ENCODE measurements around the gene CNGA2.

CNGA2 gene

GRCh38 chrX:151699746-151700145 is 34.8 kb upstream of the CNGA2 start:
- Histone ChIP-seq H3K9me3 (ENCODE audit: control insufficient read depth, low read length) (no peaks in the 10 kb centered on the region), H3K4me1 (ENCODE audit: control insufficient read depth, insufficient read depth, low read length, poor library complexity, severe bottlenecking) (no peaks in the 10 kb centered on the region), H3K4me3 (ENCODE audit: extremely low read depth, insufficient read depth, low read length, poor library complexity, severe bottlenecking) (no peak overlapping the region), H3K27ac (ENCODE audit: low read depth, low read length, severe bottlenecking) (no peak overlapping the region), H3K36me3 (ENCODE audit: control insufficient read depth, insufficient read depth, low read length) (no peaks in the 10 kb centered on the region)
- WGBS, 2 experiments (ENCODE audit: insufficient coverage in 2 of 2) = 93% methylated on average over 2 of the region's 9 CpGs; no CpG with 5 or more reads in 1 of the 2 experiments

GRCh38 chrX:151700581-151700980 is 34.0 kb upstream of the CNGA2 start:
- no peaks in the 10 kb centered on the region for H3K9me3 ChIP-seq (ENCODE audit: control insufficient read depth, low read length)
- no peak overlapping the region for H3K27ac ChIP-seq (ENCODE audit: low read depth, low read length, severe bottlenecking)
- H3K4me1 ChIP-seq (ENCODE audit: control insufficient read depth, insufficient read depth, low read length, poor library complexity, severe bottlenecking) = no peaks in the 10 kb centered on the region
- no peaks in the 10 kb centered on the region for H3K36me3 ChIP-seq (ENCODE audit: control insufficient read depth, insufficient read depth, low read length)
- 93% methylated on average over 3 to 8 of the region's 16 CpGs for WGBS, 2 experiments (ENCODE audit: insufficient coverage in 2 of 2)
- H3K4me3 ChIP-seq (ENCODE audit: extremely low read depth, insufficient read depth, low read length, poor library complexity, severe bottlenecking) = no peak overlapping the region

DNA sequence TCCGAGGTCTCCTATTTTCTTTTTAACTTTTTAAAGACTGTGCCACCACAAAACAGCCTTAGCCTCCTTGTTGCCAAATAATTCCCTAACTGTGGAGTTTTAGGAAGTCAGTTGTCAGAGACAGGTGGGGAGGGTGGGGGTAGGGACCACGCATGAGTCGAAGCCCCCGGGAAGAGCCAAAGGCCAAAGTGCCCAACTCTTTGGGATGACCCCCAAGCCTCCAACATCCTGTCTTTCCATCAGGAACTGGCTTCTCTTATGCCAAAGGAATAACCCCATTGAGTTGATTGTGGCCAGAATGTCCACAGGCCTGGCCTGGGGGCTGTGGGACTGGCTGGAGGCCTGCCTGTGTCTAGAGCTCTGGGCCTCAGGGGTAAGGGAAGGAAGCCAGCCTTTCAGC is 33.5 kb upstream of the CNGA2 start:
- no peaks in the 10 kb centered on the region for H3K4me1 ChIP-seq (ENCODE audit: control insufficient read depth, insufficient read depth, low read length, poor library complexity, severe bottlenecking)
- no CpG with 5 or more reads among the region's 4 CpGs for WGBS, 2 experiments (ENCODE audit: insufficient coverage in 2 of 2)
- H3K9me3 ChIP-seq (ENCODE audit: control insufficient read depth, low read length) = no peaks in the 10 kb centered on the region
- H3K27ac ChIP-seq (ENCODE audit: low read depth, low read length, severe bottlenecking) = no peak overlapping the region
- no peak overlapping the region for H3K4me3 ChIP-seq (ENCODE audit: extremely low read depth, insufficient read depth, low read length, poor library complexity, severe bottlenecking)
- H3K36me3 ChIP-seq (ENCODE audit: control insufficient read depth, insufficient read depth, low read length) = no peaks in the 10 kb centered on the region

- Histone ChIP-seq H3K9me3 (ENCODE audit: control insufficient read depth, low read length) (no peaks in the 10 kb centered on the region), H3K27ac (ENCODE audit: low read depth, low read length, severe bottlenecking) (no peak overlapping the region), H3K4me3 (ENCODE audit: extremely low read depth, insufficient read depth, low read length, poor library complexity, severe bottlenecking) (no peak overlapping the region), H3K4me1 (ENCODE audit: control insufficient read depth, insufficient read depth, low read length, poor library complexity, severe bottlenecking) (no peaks in the 10 kb centered on the region), H3K36me3 (ENCODE audit: control insufficient read depth, insufficient read depth, low read length) (no peaks in the 10 kb centered on the region)
- WGBS, 2 experiments (ENCODE audit: insufficient coverage in 2 of 2) = 94% methylated on average over 4 of the region's 7 CpGs; no CpG with 5 or more reads in 1 of the 2 experiments
Measured at GRCh38 chrX:151701531-151701930, 33.0 kb upstream of the CNGA2 start.

DNA sequence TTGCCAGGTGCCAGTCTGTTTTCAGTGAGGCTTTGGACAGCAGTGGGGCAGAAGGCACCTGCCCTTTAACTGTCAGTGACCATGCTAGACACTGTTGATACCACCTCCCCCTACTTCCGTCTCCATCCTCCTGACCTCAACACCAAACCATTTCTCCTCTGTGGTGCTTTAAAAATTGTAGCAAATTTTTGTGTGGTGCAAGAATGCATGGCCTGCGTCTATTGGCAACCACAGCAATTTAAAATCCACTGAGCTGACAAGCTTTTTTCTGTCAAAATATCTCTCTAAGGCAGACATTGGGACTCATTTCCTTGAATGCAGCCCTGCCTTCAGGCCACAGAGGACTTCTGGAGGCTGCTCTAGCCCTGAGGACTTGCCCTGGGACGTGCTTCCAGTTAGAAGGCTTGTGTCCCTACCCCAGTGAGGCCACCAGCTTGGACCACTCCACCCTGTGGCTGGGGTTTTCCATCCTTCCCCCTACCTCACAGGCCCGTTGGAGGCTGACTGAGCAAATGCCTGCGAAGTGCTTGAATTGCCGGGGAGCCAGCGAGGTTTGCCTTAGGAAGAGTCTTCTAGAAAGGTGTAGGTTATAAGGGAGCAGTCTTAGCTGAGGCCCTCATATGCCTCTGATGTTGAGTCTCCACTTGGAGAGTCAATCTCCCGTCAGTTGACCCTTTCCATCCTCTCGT is 32.4 kb upstream of the CNGA2 start:
- H3K9me3 ChIP-seq (ENCODE audit: control insufficient read depth, low read length) = no peaks in the 10 kb centered on the region
- H3K4me3 ChIP-seq (ENCODE audit: extremely low read depth, insufficient read depth, low read length, poor library complexity, severe bottlenecking) = no peak overlapping the region
- WGBS, 2 experiments (ENCODE audit: insufficient coverage in 2 of 2) = 67% methylated on average over 1 of the region's 9 CpGs; no CpG with 5 or more reads in 1 of the 2 experiments
- H3K36me3 ChIP-seq (ENCODE audit: control insufficient read depth, insufficient read depth, low read length) = no peaks in the 10 kb centered on the region
- no peak overlapping the region for H3K27ac ChIP-seq (ENCODE audit: low read depth, low read length, severe bottlenecking)
- no peaks in the 10 kb centered on the region for H3K4me1 ChIP-seq (ENCODE audit: control insufficient read depth, insufficient read depth, low read length, poor library complexity, severe bottlenecking)

DNA sequence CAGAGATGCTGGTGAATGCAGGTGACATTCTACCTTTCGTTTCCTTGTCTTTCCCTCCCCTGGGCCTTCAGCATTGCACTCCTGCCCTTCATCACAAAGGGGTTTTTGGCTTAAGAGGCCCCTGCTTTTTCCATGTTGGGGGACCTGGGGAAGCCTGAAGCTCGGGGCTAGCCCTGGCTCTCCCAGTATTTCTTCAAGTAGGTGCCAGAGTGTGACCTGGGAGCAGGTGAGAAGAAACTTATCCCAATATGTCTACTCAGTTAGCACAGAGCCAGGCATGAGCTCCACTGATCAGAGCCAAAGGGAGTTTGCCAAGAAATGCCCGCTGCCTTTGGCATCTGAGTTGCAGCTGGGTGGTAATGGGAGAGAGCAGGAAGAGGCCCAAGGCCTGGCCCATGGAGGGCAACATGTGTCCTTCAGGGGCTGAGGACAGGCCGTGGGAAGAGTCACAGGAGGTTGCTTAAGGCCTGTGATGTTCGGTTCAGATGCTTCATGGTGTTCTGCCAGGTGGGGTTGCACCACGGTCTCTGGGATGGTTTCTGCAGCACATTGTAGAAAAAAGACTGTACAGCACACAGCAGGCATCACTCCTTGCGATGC is 31.7 kb upstream of the CNGA2 start:
- H3K4me3 ChIP-seq (ENCODE audit: extremely low read depth, insufficient read depth, low read length, poor library complexity, severe bottlenecking) = no peak overlapping the region
- H3K27ac ChIP-seq (ENCODE audit: low read depth, low read length, severe bottlenecking) = no peak overlapping the region
- no peaks in the 10 kb centered on the region for H3K4me1 ChIP-seq (ENCODE audit: control insufficient read depth, insufficient read depth, low read length, poor library complexity, severe bottlenecking)
- H3K9me3 ChIP-seq (ENCODE audit: control insufficient read depth, low read length) = no peaks in the 10 kb centered on the region
- H3K36me3 ChIP-seq (ENCODE audit: control insufficient read depth, insufficient read depth, low read length) = no peaks in the 10 kb centered on the region
- WGBS, 2 experiments (ENCODE audit: insufficient coverage in 2 of 2) = no CpG with 5 or more reads among the region's 7 CpGs

DNA sequence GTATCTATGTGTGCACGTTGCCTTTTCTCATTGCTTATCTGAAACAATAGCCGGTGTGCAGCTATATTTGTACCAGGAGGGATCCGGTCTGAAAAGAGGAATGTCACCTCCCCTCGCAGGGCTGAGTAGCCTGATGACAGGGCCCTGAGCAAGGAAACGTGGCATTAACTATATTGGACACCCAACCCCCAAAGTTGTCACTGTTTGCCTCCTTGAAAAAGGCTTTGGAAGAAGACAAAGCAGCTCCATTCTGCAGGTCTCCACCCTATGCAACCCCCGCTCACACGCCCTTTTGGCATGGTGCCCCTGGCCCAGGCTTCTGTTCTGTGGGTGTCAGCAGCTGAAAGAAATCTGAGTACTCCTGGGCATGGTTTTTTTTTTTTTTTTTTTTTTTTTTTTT is 31.1 kb upstream of the CNGA2 start:
- Histone ChIP-seq H3K9me3 (ENCODE audit: control insufficient read depth, low read length) (no peaks in the 10 kb centered on the region), H3K27ac (ENCODE audit: low read depth, low read length, severe bottlenecking) (no peak overlapping the region), H3K4me1 (ENCODE audit: control insufficient read depth, insufficient read depth, low read length, poor library complexity, severe bottlenecking) (no peaks in the 10 kb centered on the region), H3K36me3 (ENCODE audit: control insufficient read depth, insufficient read depth, low read length) (no peaks in the 10 kb centered on the region), H3K4me3 (ENCODE audit: extremely low read depth, insufficient read depth, low read length, poor library complexity, severe bottlenecking) (no peak overlapping the region)
- 93% methylated on average over 3 of the region's 7 CpGs; no CpG with 5 or more reads in 1 of the 2 experiments for WGBS, 2 experiments (ENCODE audit: insufficient coverage in 2 of 2)

GRCh38 chrX:151704041-151704663 is 30.4 kb upstream of the CNGA2 start:
- Histone ChIP-seq H3K27ac (ENCODE audit: low read depth, low read length, severe bottlenecking) (no peak overlapping the region), H3K36me3 (ENCODE audit: control insufficient read depth, insufficient read depth, low read length) (no peaks in the 10 kb centered on the region), H3K9me3 (ENCODE audit: control insufficient read depth, low read length) (no peaks in the 10 kb centered on the region), H3K4me3 (ENCODE audit: extremely low read depth, insufficient read depth, low read length, poor library complexity, severe bottlenecking) (no peak overlapping the region), H3K4me1 (ENCODE audit: control insufficient read depth, insufficient read depth, low read length, poor library complexity, severe bottlenecking) (no peaks in the 10 kb centered on the region)
- 90 to 93% methylated on average over 4 to 5 of the region's 13 CpGs for WGBS, 2 experiments (ENCODE audit: insufficient coverage in 2 of 2)

GRCh38 chrX:151708821-151709220 is 25.7 kb upstream of the CNGA2 start:
- 78% methylated on average over 5 of the region's 7 CpGs for WGBS, 2 experiments (ENCODE audit: insufficient coverage in 2 of 2)
- Histone ChIP-seq H3K27ac (ENCODE audit: low read depth, low read length, severe bottlenecking) (no peak overlapping the region), H3K9me3 (ENCODE audit: control insufficient read depth, low read length) (no peaks in the 10 kb centered on the region), H3K36me3 (ENCODE audit: control insufficient read depth, insufficient read depth, low read length) (no peaks in the 10 kb centered on the region), H3K4me3 (ENCODE audit: extremely low read depth, insufficient read depth, low read length, poor library complexity, severe bottlenecking) (no peak overlapping the region), H3K4me1 (ENCODE audit: control insufficient read depth, insufficient read depth, low read length, poor library complexity, severe bottlenecking) (no peaks in the 10 kb centered on the region)

GRCh38 chrX:151710457-151710856 is 24.1 kb upstream of the CNGA2 start:
- WGBS, 2 experiments (ENCODE audit: insufficient coverage in 2 of 2) = 80% methylated on average over 1 of the region's 2 CpGs; no CpG with 5 or more reads in 1 of the 2 experiments

GRCh38 chrX:151711154-151711553 is 23.4 kb upstream of the CNGA2 start:
- H3K4me3 ChIP-seq (ENCODE audit: extremely low read depth, insufficient read depth, low read length, poor library complexity, severe bottlenecking) = no peak overlapping the region
- no peak overlapping the region for H3K27ac ChIP-seq (ENCODE audit: low read depth, low read length, severe bottlenecking)
- H3K9me3 ChIP-seq (ENCODE audit: control insufficient read depth, low read length) = no peaks in the 10 kb centered on the region
- WGBS, 2 experiments (ENCODE audit: insufficient coverage in 2 of 2) = 80% methylated on average over 1 of the region's 5 CpGs; no CpG with 5 or more reads in 1 of the 2 experiments
- no peaks in the 10 kb centered on the region for H3K4me1 ChIP-seq (ENCODE audit: control insufficient read depth, insufficient read depth, low read length, poor library complexity, severe bottlenecking)
- H3K36me3 ChIP-seq (ENCODE audit: control insufficient read depth, insufficient read depth, low read length) = no peaks in the 10 kb centered on the region

More at GRCh38 chrX:151710457-151710856, 24.1 kb upstream of the CNGA2 start:
- Histone ChIP-seq H3K27ac (ENCODE audit: low read depth, low read length, severe bottlenecking) (no peak overlapping the region), H3K4me1 (ENCODE audit: control insufficient read depth, insufficient read depth, low read length, poor library complexity, severe bottlenecking) (no peaks in the 10 kb centered on the region), H3K4me3 (ENCODE audit: extremely low read depth, insufficient read depth, low read length, poor library complexity, severe bottlenecking) (no peak overlapping the region), H3K9me3 (ENCODE audit: control insufficient read depth, low read length) (no peaks in the 10 kb centered on the region), H3K36me3 (ENCODE audit: control insufficient read depth, insufficient read depth, low read length) (no peaks in the 10 kb centered on the region)

Data from mesodermal cell (in vitro differentiated cells).